ENCODE results near the gene SMS. TPM values are rescaled to one million over a fixed set of nuclear protein-coding genes. Genes with fewer than 3 reads are reported as not detected.

SMS gene
- total RNA-seq, 2 experiments from 2014 or later: 64.9 to 86.3 TPM

GRCh38 chrX:22033818-22034217, 93.3 kb downstream of the SMS start:
- no TSS peak for BruUV-seq (replicated peaks)
- Histone ChIP-seq H2AFZ (ENCODE audit: low read length) (no peak overlapping the region), H3K79me2 (ENCODE audit: insufficient read depth, low read depth, low read length) (no peaks in the 10 kb centered on the region), H3K36me3 (ENCODE audit: insufficient read depth, low read length) (no peaks in the 10 kb centered on the region), H3K27ac (ENCODE audit: low read depth, low read length, poor library complexity, severe bottlenecking) (no peak overlapping the region), H4K20me1 (ENCODE audit: insufficient read depth, low read length) (no peaks in the 10 kb centered on the region), H3K4me3 (ENCODE audit: low read depth, low read length, poor library complexity, severe bottlenecking) (no peak overlapping the region), H3K4me2 (ENCODE audit: low read length) (no peak overlapping the region), H3K9me2 (ENCODE audit: insufficient read depth, low read length) (no peaks in the 10 kb centered on the region), H3K4me1 (ENCODE audit: insufficient read depth, low read length, poor library complexity, severe bottlenecking) (no peaks in the 10 kb centered on the region), H3K9me3 (ENCODE audit: low read length) (no peaks in the 10 kb centered on the region)
- POLR2A ChIA-PET: no interaction called here
- TF ChIP-seq EZH2phosphoT487 (IDR thresholded peaks at IDR 0.05; ENCODE audit: borderline replicate concordance, low read depth, low read length) (no peak), CTCF (conservative IDR thresholded peaks at IDR 0.05; ENCODE audit: low read length) (no peak)
- CTCF ChIA-PET (ENCODE audit: unreplicated experiment): no interaction called here
- intact Hi-C loops (cut with micrococcal nuclease; ENCODE audit: unreplicated experiment): no loop called here
- no peak for DNase-seq (ENCODE audit: low spot score)

- POLR2A ChIA-PET: no interaction called here
- Histone ChIP-seq H3K4me3 (ENCODE audit: low read depth, low read length, poor library complexity, severe bottlenecking) (no peak overlapping the region), H3K27ac (ENCODE audit: low read depth, low read length, poor library complexity, severe bottlenecking) (no peak overlapping the region), H3K36me3 (ENCODE audit: insufficient read depth, low read length) (no peaks in the 10 kb centered on the region), H3K4me2 (ENCODE audit: low read length) (no peak overlapping the region), H3K4me1 (ENCODE audit: insufficient read depth, low read length, poor library complexity, severe bottlenecking) (no peaks in the 10 kb centered on the region), H3K79me2 (ENCODE audit: insufficient read depth, low read depth, low read length) (no peaks in the 10 kb centered on the region), H3K9me2 (ENCODE audit: insufficient read depth, low read length) (no peaks in the 10 kb centered on the region), H2AFZ (ENCODE audit: low read length) (no peak overlapping the region), H3K9me3 (ENCODE audit: low read length) (no peaks in the 10 kb centered on the region), H4K20me1 (ENCODE audit: insufficient read depth, low read length) (no peaks in the 10 kb centered on the region)
- TF ChIP-seq CTCF (conservative IDR thresholded peaks at IDR 0.05; ENCODE audit: low read length) (no peak), EZH2phosphoT487 (IDR thresholded peaks at IDR 0.05; ENCODE audit: borderline replicate concordance, low read depth, low read length) (no peak)
- BruUV-seq (replicated peaks): no TSS peak
- CTCF ChIA-PET (ENCODE audit: unreplicated experiment): no interaction called here
- intact Hi-C loops (cut with micrococcal nuclease; ENCODE audit: unreplicated experiment): no loop called here
- no peak for DNase-seq (ENCODE audit: low spot score)
Observed at GRCh38 chrX:22035236-22035635, 94.7 kb downstream of the SMS start.

- no peak overlapping the region for H3K4me2 ChIP-seq (ENCODE audit: low read length)
- POLR2A ChIA-PET: interaction anchor here (0.7 kb wide), 1 partner anchor 84 kb away, joined by 3 read pairs; no protein-coding TSS in a partner anchor
- H3K4me1 ChIP-seq (ENCODE audit: insufficient read depth, low read length, poor library complexity, severe bottlenecking): no peaks in the 10 kb centered on the region
- CTCF ChIA-PET (ENCODE audit: unreplicated experiment): no interaction called here
- BruUV-seq (replicated peaks): no TSS peak
- DNase-seq (ENCODE audit: low spot score): no peak
- H3K36me3 ChIP-seq (ENCODE audit: insufficient read depth, low read length): no peaks in the 10 kb centered on the region
- TF ChIP-seq EZH2phosphoT487 (IDR thresholded peaks at IDR 0.05; ENCODE audit: borderline replicate concordance, low read depth, low read length) (no peak), CTCF (conservative IDR thresholded peaks at IDR 0.05; ENCODE audit: low read length) (no peak)
- H3K9me3 ChIP-seq (ENCODE audit: low read length): no peaks in the 10 kb centered on the region
- no peaks in the 10 kb centered on the region for H4K20me1 ChIP-seq (ENCODE audit: insufficient read depth, low read length)
- no peaks in the 10 kb centered on the region for H3K79me2 ChIP-seq (ENCODE audit: insufficient read depth, low read depth, low read length)
- H2AFZ ChIP-seq (ENCODE audit: low read length): no peak overlapping the region
- no peak overlapping the region for H3K27ac ChIP-seq (ENCODE audit: low read depth, low read length, poor library complexity, severe bottlenecking)
- H3K4me3 ChIP-seq (ENCODE audit: low read depth, low read length, poor library complexity, severe bottlenecking): no peak overlapping the region
- H3K9me2 ChIP-seq (ENCODE audit: insufficient read depth, low read length): no peaks in the 10 kb centered on the region
- intact Hi-C loops (cut with micrococcal nuclease; ENCODE audit: unreplicated experiment): no loop called here
Observed at GRCh38 chrX:22037225-22037624, 96.7 kb downstream of the SMS start.

All from OCI-LY7 (cell line).